Measurements from ENCODE around the gene SLC25A1. TPM values are rescaled to one million over a fixed set of nuclear protein-coding genes. Genes with fewer than 3 reads are reported as not detected.
A peak's percentile ranks its signal among the peaks of the same experiment; 100 is the strongest.

Gene SLC25A1
- total RNA-seq, 1 donor from 2014 or later = 54.8 TPM

DNA sequence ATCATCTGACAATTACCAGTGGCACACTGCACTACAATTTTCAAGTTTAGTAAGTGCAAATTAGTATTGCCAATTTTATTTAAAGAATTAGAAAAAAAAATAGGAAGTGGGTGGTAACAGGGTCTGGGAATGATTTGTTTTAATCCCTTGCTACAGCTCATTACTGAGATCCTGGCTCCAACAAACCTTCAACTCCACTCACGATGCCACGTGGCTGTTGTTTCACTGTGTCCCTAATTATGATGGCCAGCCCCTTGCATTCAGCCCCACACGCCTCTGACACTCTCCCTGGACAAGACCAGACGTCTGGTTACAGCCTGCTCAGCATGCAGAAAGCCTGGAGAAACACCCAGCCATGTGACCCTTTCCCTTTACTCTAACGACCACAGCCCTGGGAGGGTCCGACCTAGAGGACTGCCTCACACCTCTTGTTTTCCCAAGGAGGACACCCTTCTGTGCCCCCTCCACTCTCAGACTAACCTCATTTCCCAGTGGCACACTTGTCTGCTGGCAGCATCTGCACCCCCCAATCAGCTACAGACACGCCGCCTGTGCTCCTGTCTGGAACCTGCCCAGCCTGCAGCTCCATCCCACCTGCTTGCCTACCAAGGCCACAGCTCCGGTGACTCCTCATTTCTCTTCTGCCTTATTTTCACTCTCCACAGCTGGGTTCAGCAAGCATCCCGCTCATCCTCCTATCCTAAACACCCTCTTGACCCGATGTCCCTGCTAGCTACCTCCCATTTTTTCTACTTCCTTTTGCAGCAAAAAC, 18.5 kb upstream of the SLC25A1 start:
- H3K4me3 Mint-ChIP-seq (ENCODE audit: unreplicated experiment) = peak overlapping the region; percentile 11
- peaks cover 9% of the 10 kb centered on the region for H3K36me3 Mint-ChIP-seq (ENCODE audit: unreplicated experiment)
- H3K27me3 Mint-ChIP-seq (ENCODE audit: unreplicated experiment) = peaks cover 7% of the 10 kb centered on the region
- H3K4me1 Mint-ChIP-seq (ENCODE audit: low read depth, unreplicated experiment) = peaks cover 9% of the 10 kb centered on the region
- no peak overlapping the region for H3K27ac Mint-ChIP-seq (ENCODE audit: unreplicated experiment)
- peaks cover 8% of the 10 kb centered on the region for H3K9me3 Mint-ChIP-seq (ENCODE audit: unreplicated experiment)
- TF ChIP-seq, protein P1, sequence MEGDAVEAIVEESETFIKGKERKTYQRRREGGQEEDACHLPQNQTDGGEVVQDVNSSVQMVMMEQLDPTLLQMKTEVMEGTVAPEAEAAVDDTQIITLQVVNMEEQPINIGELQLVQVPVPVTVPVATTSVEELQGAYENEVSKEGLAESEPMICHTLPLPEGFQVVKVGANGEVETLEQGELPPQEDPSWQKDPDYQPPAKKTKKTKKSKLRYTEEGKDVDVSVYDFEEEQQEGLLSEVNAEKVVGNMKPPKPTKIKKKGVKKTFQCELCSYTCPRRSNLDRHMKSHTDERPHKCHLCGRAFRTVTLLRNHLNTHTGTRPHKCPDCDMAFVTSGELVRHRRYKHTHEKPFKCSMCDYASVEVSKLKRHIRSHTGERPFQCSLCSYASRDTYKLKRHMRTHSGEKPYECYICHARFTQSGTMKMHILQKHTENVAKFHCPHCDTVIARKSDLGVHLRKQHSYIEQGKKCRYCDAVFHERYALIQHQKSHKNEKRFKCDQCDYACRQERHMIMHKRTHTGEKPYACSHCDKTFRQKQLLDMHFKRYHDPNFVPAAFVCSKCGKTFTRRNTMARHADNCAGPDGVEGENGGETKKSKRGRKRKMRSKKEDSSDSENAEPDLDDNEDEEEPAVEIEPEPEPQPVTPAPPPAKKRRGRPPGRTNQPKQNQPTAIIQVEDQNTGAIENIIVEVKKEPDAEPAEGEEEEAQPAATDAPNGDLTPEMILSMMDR (IDR thresholded peaks at IDR 0.05; ENCODE audit: partially characterized antibody, unreplicated experiment) = no peak
- no peak for DNase-seq

DNA sequence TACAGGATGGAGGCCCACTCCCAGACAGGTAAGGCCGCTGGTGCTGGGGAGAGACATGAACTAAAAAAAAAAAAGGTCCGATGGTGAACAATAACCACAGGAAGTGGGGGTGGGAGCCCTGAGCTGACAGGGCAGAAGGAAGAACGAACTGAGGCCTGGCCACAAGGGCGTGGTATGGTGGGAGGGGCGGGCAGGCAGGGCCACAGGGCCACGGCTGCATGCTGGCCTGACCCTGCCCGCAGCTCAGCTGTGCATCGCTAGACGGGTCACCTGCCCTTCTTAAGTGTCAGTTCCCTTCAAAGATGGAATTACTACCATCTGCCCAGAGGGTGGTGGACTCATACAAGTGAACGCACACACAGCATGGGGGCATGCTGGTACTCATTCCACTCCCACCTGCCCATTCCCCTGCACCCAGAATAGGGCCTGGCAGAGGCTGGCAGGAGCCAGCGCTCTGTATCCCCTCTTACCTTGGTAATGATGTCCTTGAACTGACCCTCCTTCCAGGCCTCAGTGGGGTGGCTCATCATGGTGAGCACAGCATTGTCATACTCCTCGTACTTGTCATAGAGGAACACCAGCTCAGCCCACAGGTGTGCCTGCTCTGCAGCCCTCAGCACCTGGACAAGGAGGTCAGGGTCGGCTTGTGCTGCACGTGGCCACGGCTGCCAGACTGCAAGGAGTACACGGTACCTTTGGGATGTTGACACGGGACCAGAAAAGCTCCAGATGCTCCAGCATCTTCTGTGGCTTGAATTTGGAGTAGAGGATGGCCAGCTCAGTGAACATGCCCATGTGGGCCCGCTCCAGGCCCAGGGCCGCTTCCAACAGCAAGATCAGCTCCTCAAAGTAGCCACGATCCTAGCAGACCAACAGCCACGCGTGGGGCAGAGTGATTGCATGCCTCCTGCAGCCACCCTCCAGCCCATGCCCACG, 17.5 kb upstream of the SLC25A1 start:
- Mint-ChIP-seq H3K4me3 (ENCODE audit: unreplicated experiment) (no peak overlapping the region), H3K4me1 (ENCODE audit: low read depth, unreplicated experiment) (peaks cover 9% of the 10 kb centered on the region), H3K27ac (ENCODE audit: unreplicated experiment) (no peak overlapping the region), H3K36me3 (ENCODE audit: unreplicated experiment) (peaks cover 4% of the 10 kb centered on the region), H3K27me3 (ENCODE audit: unreplicated experiment) (peaks cover 10% of the 10 kb centered on the region), H3K9me3 (ENCODE audit: unreplicated experiment) (peaks cover 8% of the 10 kb centered on the region)
- TF ChIP-seq, protein P1 (IDR thresholded peaks at IDR 0.05; ENCODE audit: partially characterized antibody, unreplicated experiment) = no peak
- no peak for DNase-seq

DNA sequence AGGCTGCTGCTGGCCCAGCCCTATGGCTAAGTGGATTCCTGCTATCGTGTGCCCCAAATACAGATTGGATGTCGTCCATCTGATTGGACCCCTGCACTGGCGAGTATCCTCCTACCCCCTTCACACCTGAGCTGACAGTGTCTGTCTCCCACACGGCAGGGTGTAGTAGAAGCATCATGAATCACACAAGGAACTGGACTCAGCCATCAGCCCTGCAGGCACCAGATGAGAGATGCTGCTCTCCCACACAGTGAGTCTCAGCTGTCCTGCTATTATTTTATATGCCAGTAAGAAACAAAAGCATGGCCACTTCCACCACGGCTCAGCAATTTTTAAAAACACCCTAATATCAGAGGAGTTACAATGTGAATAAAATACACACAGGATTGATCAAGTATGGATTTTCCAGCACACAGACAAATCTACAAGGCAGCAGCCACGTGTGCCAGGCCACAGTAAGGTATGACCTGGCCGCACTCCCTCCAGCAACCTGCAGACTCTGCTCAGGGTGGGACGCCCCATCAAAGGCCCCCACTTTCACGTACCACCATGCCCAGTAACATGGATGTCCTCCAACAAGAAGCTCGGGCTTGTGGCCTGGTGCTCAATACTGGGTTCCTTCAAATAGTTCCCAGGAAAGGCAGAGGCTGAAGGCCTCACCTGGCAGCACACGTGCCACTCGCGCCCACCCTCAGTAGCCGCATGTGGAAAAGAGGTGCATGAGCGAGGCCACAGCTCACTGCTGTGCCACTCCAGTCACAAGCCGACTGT, 16.4 kb upstream of the SLC25A1 start:
- Mint-ChIP-seq H3K27ac (ENCODE audit: unreplicated experiment) (no peak overlapping the region), H3K4me1 (ENCODE audit: low read depth, unreplicated experiment) (peaks cover 9% of the 10 kb centered on the region), H3K9me3 (ENCODE audit: unreplicated experiment) (peaks cover 8% of the 10 kb centered on the region), H3K27me3 (ENCODE audit: unreplicated experiment) (peaks cover 10% of the 10 kb centered on the region), H3K36me3 (ENCODE audit: unreplicated experiment) (peaks cover 4% of the 10 kb centered on the region), H3K4me3 (ENCODE audit: unreplicated experiment) (no peak overlapping the region)
- TF ChIP-seq, protein P1 (IDR thresholded peaks at IDR 0.05; ENCODE audit: partially characterized antibody, unreplicated experiment) = no peak
- DNase-seq = no peak

DNA sequence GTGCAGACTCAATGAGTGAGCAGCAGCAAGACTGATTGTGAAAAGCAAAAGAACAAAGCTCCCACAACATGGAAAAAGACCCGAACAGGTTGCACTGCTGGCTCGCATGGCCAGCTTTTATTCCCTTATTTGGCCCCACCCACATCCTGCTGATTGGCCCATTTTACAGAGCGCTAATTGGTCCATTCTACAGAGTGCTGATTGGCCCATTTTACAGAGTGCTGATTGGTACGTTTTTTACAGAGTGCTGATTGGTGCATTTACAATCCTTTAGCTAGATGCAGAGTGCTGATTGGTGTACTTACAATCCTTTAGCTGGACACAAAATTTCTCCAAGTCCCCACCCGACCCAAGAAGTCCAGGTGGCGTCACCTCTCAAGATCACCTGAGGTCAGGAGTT, 15.3 kb upstream of the SLC25A1 start:
- H3K4me1 Mint-ChIP-seq (ENCODE audit: low read depth, unreplicated experiment) = peaks cover 9% of the 10 kb centered on the region
- TF ChIP-seq, protein P1 (IDR thresholded peaks at IDR 0.05; ENCODE audit: partially characterized antibody, unreplicated experiment) = no peak
- no peak for DNase-seq
- no peak overlapping the region for H3K4me3 Mint-ChIP-seq (ENCODE audit: unreplicated experiment)
- no peak overlapping the region for H3K27ac Mint-ChIP-seq (ENCODE audit: unreplicated experiment)
- H3K36me3 Mint-ChIP-seq (ENCODE audit: unreplicated experiment) = peaks cover 4% of the 10 kb centered on the region
- peaks cover 10% of the 10 kb centered on the region for H3K27me3 Mint-ChIP-seq (ENCODE audit: unreplicated experiment)
- H3K9me3 Mint-ChIP-seq (ENCODE audit: unreplicated experiment) = peaks cover 8% of the 10 kb centered on the region
